ENCODE results near the gene DDIT4. TPM values are rescaled to one million over a fixed set of nuclear protein-coding genes. Genes with fewer than 3 reads are reported as not detected.
"Not testable (repeated sequence)": the region's sequence is repeated elsewhere in the genome, so short reads cannot be mapped to it uniquely, and the experiment has no call there.

The DDIT4 gene
- total RNA-seq, 1 donor from 2014 or later: 153 TPM

- Mint-ChIP-seq H3K9me3 (ENCODE audit: unreplicated experiment) (peaks cover 14% of the 10 kb centered on the region), H3K27me3 (ENCODE audit: unreplicated experiment) (peaks cover 12% of the 10 kb centered on the region), H3K36me3 (ENCODE audit: unreplicated experiment) (peaks cover 6% of the 10 kb centered on the region), H3K27ac (ENCODE audit: unreplicated experiment) (no peak overlapping the region), H3K4me1 (ENCODE audit: low read depth, unreplicated experiment) (peaks cover 15% of the 10 kb centered on the region), H3K4me3 (ENCODE audit: unreplicated experiment) (no peak overlapping the region)
- DNase-seq: no peak
- no peak for TF ChIP-seq CTCF (IDR thresholded peaks at IDR 0.05; ENCODE audit: partially characterized antibody, unreplicated experiment)
Measured at GRCh38 chr10:72277996-72278667, 4.4 kb downstream of the DDIT4 start.

- H3K4me3 Mint-ChIP-seq (ENCODE audit: unreplicated experiment): no peak overlapping the region
- H3K27me3 Mint-ChIP-seq (ENCODE audit: unreplicated experiment): peaks cover 11% of the 10 kb centered on the region
- H3K27ac Mint-ChIP-seq (ENCODE audit: unreplicated experiment): no peak overlapping the region
- H3K4me1 Mint-ChIP-seq (ENCODE audit: low read depth, unreplicated experiment): peaks cover 15% of the 10 kb centered on the region
- H3K9me3 Mint-ChIP-seq (ENCODE audit: unreplicated experiment): peaks cover 11% of the 10 kb centered on the region
- no peak for TF ChIP-seq CTCF (IDR thresholded peaks at IDR 0.05; ENCODE audit: partially characterized antibody, unreplicated experiment)
- H3K36me3 Mint-ChIP-seq (ENCODE audit: unreplicated experiment): peaks cover 6% of the 10 kb centered on the region
- no peak for DNase-seq
Measured at GRCh38 chr10:72278668-72279393, 5.1 kb downstream of the DDIT4 start.

- not testable (repeated sequence) for H3K9me3 Mint-ChIP-seq (ENCODE audit: unreplicated experiment); H3K27ac Mint-ChIP-seq (ENCODE audit: unreplicated experiment); DNase-seq; H3K36me3 Mint-ChIP-seq (ENCODE audit: unreplicated experiment); H3K4me3 Mint-ChIP-seq (ENCODE audit: unreplicated experiment); H3K27me3 Mint-ChIP-seq (ENCODE audit: unreplicated experiment)
- H3K4me1 Mint-ChIP-seq (ENCODE audit: low read depth, unreplicated experiment): peaks cover 15% of the 10 kb centered on the region
Measured at GRCh38 chr10:72279587-72279986, 5.9 kb downstream of the DDIT4 start.

GRCh38 chr10:72283131-72283530 is 9.4 kb downstream of the DDIT4 start:
- DNase-seq: no peak
- Mint-ChIP-seq H3K27ac (ENCODE audit: unreplicated experiment) (no peak overlapping the region), H3K27me3 (ENCODE audit: unreplicated experiment) (peaks cover 4% of the 10 kb centered on the region), H3K36me3 (ENCODE audit: unreplicated experiment) (peaks cover 5% of the 10 kb centered on the region), H3K9me3 (ENCODE audit: unreplicated experiment) (no peaks in the 10 kb centered on the region), H3K4me1 (ENCODE audit: low read depth, unreplicated experiment) (no peaks in the 10 kb centered on the region), H3K4me3 (ENCODE audit: unreplicated experiment) (no peak overlapping the region)
- TF ChIP-seq CTCF (IDR thresholded peaks at IDR 0.05; ENCODE audit: partially characterized antibody, unreplicated experiment): no peak

- peak overlapping the region; percentile 34 for H3K27ac Mint-ChIP-seq (ENCODE audit: unreplicated experiment)
- H3K4me3 Mint-ChIP-seq (ENCODE audit: unreplicated experiment): no peak overlapping the region
Measured at GRCh38 chr10:72285972-72286521, 12.3 kb downstream of the DDIT4 start.

More at GRCh38 chr10:72285972-72286521, 12.3 kb downstream of the DDIT4 start:
- Mint-ChIP-seq H3K36me3 (ENCODE audit: unreplicated experiment) (peaks cover 5% of the 10 kb centered on the region), H3K9me3 (ENCODE audit: unreplicated experiment) (no peaks in the 10 kb centered on the region), H3K4me1 (ENCODE audit: low read depth, unreplicated experiment) (no peaks in the 10 kb centered on the region), H3K27me3 (ENCODE audit: unreplicated experiment) (peaks cover 4% of the 10 kb centered on the region)
- TF ChIP-seq CTCF (IDR thresholded peaks at IDR 0.05; ENCODE audit: partially characterized antibody, unreplicated experiment): no peak
- DNase-seq: no peak
